Liver (tissue), 9 donors: ENCODE data around the gene CHCHD1. TPM values are rescaled to one million over a fixed set of nuclear protein-coding genes. Genes with fewer than 3 reads are reported as not detected.

Source experiments
- DNase-seq: peaks from one replicate; pipeline ENCODE4 v3.0.0-alpha.2; 2017; ENCODE audit warnings: low spot score
- H3K27ac ChIP-seq, 2 donors: one replicate each; pipeline ENCODE4 v1.7.0; 2013; ENCODE audit warnings: inconsistent platforms in 2 of 2, low read length in 2 of 2, control low read depth in 1 of 2, low read depth in 1 of 2, mild to moderate bottlenecking in 1 of 2
- H3K27me3 ChIP-seq, 4 donors: one replicate each; pipeline versions ENCODE4 v1.6.1 to v1.7.0; 2013; ENCODE audit warnings: low read length in 3 of 4, inconsistent platforms in 1 of 4, mild to moderate bottlenecking in 1 of 4, moderate library complexity in 1 of 4; ENCODE audit not compliant: control insufficient read depth in 4 of 4, insufficient read depth in 4 of 4
- H3K36me3 ChIP-seq, 4 donors: one replicate each; pipeline versions ENCODE4 v1.6.1 to v1.7.0; 2013; ENCODE audit warnings: low read length in 3 of 4, mild to moderate bottlenecking in 3 of 4, low read depth in 1 of 4, moderate library complexity in 1 of 4; ENCODE audit not compliant: control insufficient read depth in 4 of 4, insufficient read depth in 3 of 4
- H3K4me1 ChIP-seq, 4 donors: one replicate each; pipeline versions ENCODE4 v1.6.1 to v1.7.0; 2013; ENCODE audit warnings: low read length in 3 of 4, mild to moderate bottlenecking in 3 of 4, moderate library complexity in 1 of 4; ENCODE audit not compliant: control insufficient read depth in 4 of 4, insufficient read depth in 4 of 4
- H3K4me3 ChIP-seq, 3 donors: one replicate each; pipeline versions ENCODE4 v1.6.1 to v1.7.0; 2013; ENCODE audit warnings: low read length in 3 of 3, control low read depth in 1 of 3, low read depth in 1 of 3, mild to moderate bottlenecking in 1 of 3
- H3K9ac ChIP-seq, 2 donors: one replicate each; pipeline ENCODE4 v1.7.0; 2013; ENCODE audit warnings: low read length in 2 of 2, mild to moderate bottlenecking in 2 of 2, moderate library complexity in 2 of 2, control low read depth in 1 of 2, low read depth in 1 of 2
- H3K9me3 ChIP-seq, 4 donors: one replicate each; pipeline versions ENCODE4 v1.6.1 to v1.7.0; 2013; ENCODE audit warnings: low read length in 3 of 4; ENCODE audit not compliant: control insufficient read depth in 4 of 4
- ATF3 ChIP-seq: IDR thresholded peaks from 2 replicates; pipeline ENCODE4 v1.6.1; 2016; ENCODE audit warnings: antibody characterized with exemption
- CTCF ChIP-seq: fragments of 150-350 bp; IDR thresholded peaks from 2 replicates; pipeline ENCODE4 v1.5.1; 2017; ENCODE audit warnings: improper control_type of control experiment, low read depth, low read length; ENCODE audit not compliant: missing input control
- EGR1 ChIP-seq, 2 donors: IDR thresholded peaks; 2 replicates each; pipeline ENCODE4 v1.6.1; 2016 to 2018; ENCODE audit warnings: antibody characterized with exemption in 2 of 2, low read depth in 2 of 2
- FOXA1 ChIP-seq: IDR thresholded peaks from 2 replicates; pipeline ENCODE4 v1.6.1; 2016; ENCODE audit warnings: antibody characterized with exemption
- FOXA2 ChIP-seq: IDR thresholded peaks from 2 replicates; pipeline ENCODE4 v1.6.1; 2016; ENCODE audit warnings: antibody characterized with exemption
- GABPA ChIP-seq, 2 donors: IDR thresholded peaks in 1 of 2; conservative IDR thresholded peaks in 1 of 2; 2 replicates each; pipeline ENCODE4 v1.6.1; 2016; ENCODE audit warnings: antibody characterized with exemption in 2 of 2, mild to moderate bottlenecking in 1 of 2, moderate library complexity in 1 of 2
- HNF4A ChIP-seq, 2 donors: conservative IDR thresholded peaks; 2 replicates each; pipeline ENCODE4 v1.6.1; 2016; ENCODE audit warnings: antibody characterized with exemption in 2 of 2, mild to moderate bottlenecking in 2 of 2
- HNF4G ChIP-seq: IDR thresholded peaks from 2 replicates; pipeline ENCODE4 v1.6.1; 2016; ENCODE audit warnings: antibody characterized with exemption
- JUND ChIP-seq, 2 donors: IDR thresholded peaks; 2 replicates each; pipeline ENCODE4 v1.6.1; 2016; ENCODE audit warnings: antibody characterized with exemption in 2 of 2
- MAX ChIP-seq: IDR thresholded peaks from 2 replicates; pipeline ENCODE4 v1.6.1; 2016; ENCODE audit warnings: antibody characterized with exemption
- NR2F2 ChIP-seq: IDR thresholded peaks from 2 replicates; pipeline ENCODE4 v1.6.1; 2016; ENCODE audit warnings: antibody characterized with exemption
- RAD21 ChIP-seq, 2 donors: IDR thresholded peaks; 2 replicates each; pipeline ENCODE4 v1.6.1; 2016; ENCODE audit warnings: antibody characterized with exemption in 2 of 2, mild to moderate bottlenecking in 2 of 2
- REST ChIP-seq: IDR thresholded peaks from 2 replicates; pipeline ENCODE4 v1.6.1; 2016; ENCODE audit warnings: antibody characterized with exemption, mild to moderate bottlenecking
- RXRA ChIP-seq, 2 donors: IDR thresholded peaks; 2 replicates each; pipeline ENCODE4 v1.6.1; 2017 to 2018; ENCODE audit warnings: antibody characterized with exemption in 2 of 2, mild to moderate bottlenecking in 1 of 2
- SP1 ChIP-seq: IDR thresholded peaks from 2 replicates; pipeline ENCODE4 v1.6.1; 2018; ENCODE audit warnings: antibody characterized with exemption, mild to moderate bottlenecking
- TAF1 ChIP-seq: conservative IDR thresholded peaks from 2 replicates; pipeline ENCODE4 v1.6.1; 2016; ENCODE audit warnings: antibody characterized with exemption, mild to moderate bottlenecking
- YY1 ChIP-seq: IDR thresholded peaks from 2 replicates; pipeline ENCODE4 v1.6.1; 2016; ENCODE audit warnings: antibody characterized with exemption, mild to moderate bottlenecking
- ZBTB33 ChIP-seq: IDR thresholded peaks from 2 replicates; pipeline ENCODE4 v1.6.1; 2016; ENCODE audit warnings: antibody characterized with exemption
- WGBS: extraction: QIAGEN DNeasy Blood & Tissue Kit; methylation state at CpG from one replicate; pipeline ENCODE4 v1.1.7; 2013; 5-methylcytosine and 5-hydroxymethylcytosine counted together
- polyA plus RNA-seq, 2 donors: library from polyadenylated mRNA; stranded (reverse) in 1 of 2; unstranded in 1 of 2; fragments of 200-250 nt in 1 of 2; fragments of >200 nt in 1 of 2; fragmentation: Nextera tagmentation in 1 of 2; extraction: Ambion mirVana in 1 of 2; gene quantifications; one replicate each; pipeline versions ENCODE4 v1.2.1 to v1.2.3, GENCODE V29; 2013 to 2015
- total RNA-seq, 2 donors: library from RNA; depleted of rRNA; stranded (reverse); fragments of >200 nt; gene quantifications; one replicate each; pipeline ENCODE4 v1.2.3, GENCODE V29; 2014
- donor health status: healthy.
- donor health status: healthy.
- donor health status: healthy.
- donor health status: healthy.
- donor health status: healthy.

CHCHD1 gene
- total and polyA plus RNA-seq, 4 donors, result 7.6 to 47.4 (median 23.1) TPM

GRCh38 chr10:73743905-73744663, 37.8 kb upstream of the CHCHD1 start, which contains the start of gene SEC24C:
Gene SEC24C (plus strand): TSS chr10:73744372. CDS start chr10:73746833, 2,461 bp downstream.
- Histone ChIP-seq H3K36me3 (peaks cover 2 to 12% (median 10%) of the 10 kb centered on the region in 4 donors), H3K27me3 (no peaks in the 10 kb centered on the region), H3K4me1 (peaks cover 5 to 26% (median 17%) of the 10 kb centered on the region in 4 donors), H3K9ac (peak within 1 kb of the TSS; percentile 98 to 99), H3K27ac (peak within 1 kb of the TSS; percentile 94 to 99), H3K4me3 (peak within 1 kb of the TSS; percentile 90 to 98 (median 98)), H3K9me3 (no peaks in the 10 kb centered on the region)
- TF ChIP-seq HNF4G (no peak), ATF3 (peak; percentile 15), ZBTB33 (peak; percentile 77), CTCF (no peak), RAD21 (IDR thresholded peaks at IDR 0.05) (peak in 1 of 2 donors; percentile 19), EGR1 (IDR thresholded peaks at IDR 0.05; ENCODE audit: low read depth in 2 of 2) (peak; percentile 12 to 48), REST (peak; percentile 84), NR2F2 (peak; percentile 99), RXRA (IDR thresholded peaks at IDR 0.05) (peak; percentile 63 to 75), SP1 (peak; percentile 74), FOXA1 (no peak), HNF4A (conservative IDR thresholded peaks at IDR 0.05) (peak; percentile 71 to 76), FOXA2 (peak; percentile 11), YY1 (peak; percentile 99), MAX (peak; percentile 54), TAF1 (peak; percentile 90), GABPA (IDR thresholded peaks at IDR 0.05 in 1 of 2, conservative IDR thresholded peaks at IDR 0.05 in 1 of 2) (peak; percentile 98 to 100), JUND (IDR thresholded peaks at IDR 0.05) (peak; percentile 24 to 75)
- under 1% methylated on average over 36 of the region's 36 CpGs for WGBS
- DNase-seq, result peak; percentile 96
